Ishikawa (cell line): Measurements from ENCODE around the gene ARMH4.

Source experiments
- CEBPB ChIP-seq: IDR thresholded peaks from 2 replicates; pipeline ENCODE4 v1.6.1; 2012
- CREB1 ChIP-seq: IDR thresholded peaks from 2 replicates; pipeline ENCODE4 v1.6.1; 2012; ENCODE audit warnings: low read depth
- EGR1 ChIP-seq: IDR thresholded peaks from 2 replicates; pipeline ENCODE4 v1.6.1; 2012
- EP300 ChIP-seq: IDR thresholded peaks from 2 replicates; pipeline ENCODE4 v1.6.1; 2012; ENCODE audit warnings: borderline replicate concordance
- FOXM1 ChIP-seq: IDR thresholded peaks from 2 replicates; pipeline ENCODE4 v1.6.1; 2012; ENCODE audit warnings: low read depth, borderline replicate concordance
- NFIC ChIP-seq: IDR thresholded peaks from 2 replicates; pipeline ENCODE4 v1.6.1; 2012
- RAD21 ChIP-seq: IDR thresholded peaks from 2 replicates; pipeline ENCODE4 v1.6.1; 2012; ENCODE audit warnings: low read depth
- REST ChIP-seq: IDR thresholded peaks from 2 replicates; pipeline ENCODE4 v1.6.1; 2012; ENCODE audit warnings: low read depth, mild to moderate bottlenecking
- TAF1 ChIP-seq: IDR thresholded peaks from 2 replicates; pipeline ENCODE4 v1.6.1; 2012; ENCODE audit warnings: low read depth, mild to moderate bottlenecking
- TCF12 ChIP-seq: IDR thresholded peaks from 2 replicates; pipeline ENCODE4 v1.6.1; 2012; ENCODE audit warnings: low read depth
- TEAD4 ChIP-seq: IDR thresholded peaks from 2 replicates; pipeline ENCODE4 v1.6.1; 2012
- USF1 ChIP-seq: IDR thresholded peaks from 2 replicates; pipeline ENCODE4 v1.6.1; 2012
- YY1 ChIP-seq: IDR thresholded peaks from 2 replicates; pipeline ENCODE4 v1.6.1; 2012; ENCODE audit warnings: low read depth
- ZBTB7A ChIP-seq: IDR thresholded peaks from 2 replicates; pipeline ENCODE4 v1.6.1; 2012; ENCODE audit warnings: low read depth
- TF ChIP-seq, protein P1 (sequence below): IDR thresholded peaks from 2 replicates; pipeline ENCODE4 v1.6.1; 2012

ARMH4 gene

DNA sequence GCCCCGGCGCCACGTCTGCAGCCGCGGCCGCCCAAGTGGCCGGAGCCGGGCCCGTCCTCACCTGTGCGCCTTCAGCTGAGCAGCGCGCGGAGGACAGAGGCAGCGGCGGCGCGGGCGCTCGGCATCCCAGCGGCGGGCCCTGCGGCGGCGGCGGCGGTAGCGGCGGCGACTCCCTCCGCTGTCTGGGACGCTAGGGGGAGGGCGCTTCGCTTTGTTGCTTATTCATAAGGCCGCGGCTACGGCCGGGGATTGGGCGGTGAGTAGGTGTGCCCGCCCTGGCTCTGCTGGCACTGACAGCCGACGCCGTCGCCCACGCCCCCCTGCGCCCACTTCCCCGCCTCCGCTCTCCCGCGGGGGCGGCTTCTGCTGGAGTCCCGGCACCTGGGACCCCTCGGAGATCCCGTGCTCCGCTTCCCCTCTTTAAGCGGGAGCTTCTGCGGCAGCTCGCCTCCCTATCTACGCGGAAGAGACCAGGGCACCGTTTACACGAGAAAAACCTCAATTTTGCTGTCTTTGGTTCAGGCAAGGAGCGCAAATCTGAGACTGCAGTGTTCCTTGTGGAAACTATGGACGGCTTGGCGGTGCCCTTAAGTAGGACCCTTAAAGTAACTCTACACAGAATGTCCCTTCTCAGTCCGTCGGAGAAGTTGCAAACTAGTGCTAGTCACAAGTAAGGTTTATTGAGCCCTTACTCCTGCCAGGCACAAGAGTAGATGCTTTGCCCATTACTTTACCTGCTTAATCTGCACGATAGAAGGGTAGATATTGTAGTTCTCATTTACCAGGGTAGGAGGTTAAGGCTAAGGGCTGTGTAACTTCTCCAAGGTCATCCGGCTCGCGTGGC lies at the start of gene ARMH4:
Gene ARMH4, minus strand, starts transcription at position 200 of the 844 bp plus-strand sequence. CDS start 12,855 bp downstream, outside the sequence.
- peak; percentile 97 for TF ChIP-seq ZBTB7A
- no peak for TF ChIP-seq CEBPB
- TF ChIP-seq EGR1, result peak; percentile 96
- 0 out of 2 replicates have a peak, but pooled peaks have one; percentile 15 for TF ChIP-seq TCF12

- TF ChIP-seq YY1 (no peak), USF1 (no peak), EGR1 (no peak), NFIC (no peak), EP300 (no peak), CREB1 (no peak), ZBTB7A (no peak), TEAD4 (no peak), FOXM1 (no peak), CEBPB (no peak)
- TF ChIP-seq, protein P1, sequence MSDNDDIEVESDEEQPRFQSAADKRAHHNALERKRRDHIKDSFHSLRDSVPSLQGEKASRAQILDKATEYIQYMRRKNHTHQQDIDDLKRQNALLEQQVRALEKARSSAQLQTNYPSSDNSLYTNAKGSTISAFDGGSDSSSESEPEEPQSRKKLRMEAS, result no peak
Measured at GRCh38 chr14:58200846-58201245, 48.8 kb upstream of the ARMH4 start.

GRCh38 chr14:58200480-58200841 lies 48.4 kb upstream of the ARMH4 start:
- TF ChIP-seq TEAD4, result no peak
- TF ChIP-seq NFIC, result no peak
- no peak for TF ChIP-seq TCF12
- TF ChIP-seq, protein P1, result no peak
- TF ChIP-seq EGR1, result no peak
- no peak for TF ChIP-seq CEBPB
- no peak for TF ChIP-seq EP300
- TF ChIP-seq ZBTB7A, result no peak
- no peak for TF ChIP-seq FOXM1
- no peak for TF ChIP-seq CREB1

DNA sequence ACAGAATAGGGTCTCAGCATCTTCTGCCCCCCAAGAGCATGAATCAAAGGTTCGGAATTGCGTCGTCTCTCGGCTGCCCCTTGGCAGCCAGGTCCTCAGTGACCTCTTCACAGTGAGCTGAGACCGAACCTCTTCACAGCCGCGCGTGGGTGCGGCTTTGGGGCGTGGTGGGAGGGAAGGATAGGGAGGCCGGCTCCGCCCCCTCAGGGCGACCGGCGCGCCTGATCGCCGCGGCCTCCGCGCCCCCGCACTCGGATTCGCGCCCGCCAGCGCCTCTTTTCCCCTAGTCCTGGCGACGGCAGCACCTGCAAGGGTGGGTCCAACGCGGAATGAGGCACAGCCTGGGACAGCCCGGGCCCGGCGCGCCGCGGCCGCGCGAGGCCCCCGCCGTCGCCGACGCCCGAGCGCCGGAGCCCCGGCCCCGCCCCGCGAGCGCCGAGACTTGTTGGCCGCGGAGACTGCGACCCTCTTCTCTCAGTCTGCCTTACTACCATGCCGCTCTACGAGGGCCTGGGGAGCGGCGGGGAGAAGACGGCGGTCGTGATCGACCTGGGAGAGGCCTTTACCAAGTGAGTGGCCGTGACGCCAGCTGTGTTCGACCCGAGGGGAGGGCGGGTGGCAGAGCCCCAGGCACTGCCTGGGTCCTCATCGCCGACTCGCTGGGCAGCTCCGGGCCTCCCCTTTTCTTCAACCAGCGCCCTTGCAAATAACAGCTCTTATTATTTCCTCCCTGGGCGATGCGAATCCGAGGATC lies 47.9 kb upstream of the ARMH4 start, which contains the start of gene ACTR10:
Gene ACTR10, plus strand, starts transcription at position 424 of the 754 bp plus-strand sequence. Its CDS starts 69 bp downstream, at position 493.
- TF ChIP-seq TCF12, result peak; percentile 40; the same call in 1 of the 2 replicates
- 0 out of 2 replicates have a peak, but pooled peaks have one; percentile 19 for TF ChIP-seq TEAD4
- TF ChIP-seq REST, result no peak
- TF ChIP-seq, protein P1, result peak; percentile 55; the same call in 1 of the 2 replicates
- peak; percentile 94 for TF ChIP-seq EGR1
- TF ChIP-seq TAF1, result peak; percentile 52; the same call in 1 of the 2 replicates

DNA sequence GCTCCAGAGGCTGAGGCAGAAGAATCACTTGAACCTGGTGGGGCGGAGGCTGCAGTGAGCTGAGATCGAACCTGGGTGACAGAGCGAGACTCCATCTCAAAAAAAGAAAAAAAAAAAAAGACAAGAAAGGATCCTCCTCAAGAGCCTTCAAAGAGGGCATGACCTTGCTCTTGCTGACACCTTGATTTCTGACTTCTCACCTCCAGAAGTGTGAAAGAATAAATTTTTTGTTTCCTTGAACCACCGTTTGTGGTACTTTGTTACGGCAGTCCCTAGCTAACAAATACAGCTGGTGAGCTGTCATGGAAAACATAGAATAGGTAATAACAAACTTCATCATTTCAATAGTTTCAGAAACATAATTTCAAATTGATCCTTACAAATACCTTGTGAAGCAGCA lies 46.1 kb upstream of the ARMH4 start:
- TF ChIP-seq USF1 (no peak), RAD21 (no peak), TCF12 (no peak), ZBTB7A (no peak), EGR1 (no peak), NFIC (no peak), TAF1 (no peak)

DNA sequence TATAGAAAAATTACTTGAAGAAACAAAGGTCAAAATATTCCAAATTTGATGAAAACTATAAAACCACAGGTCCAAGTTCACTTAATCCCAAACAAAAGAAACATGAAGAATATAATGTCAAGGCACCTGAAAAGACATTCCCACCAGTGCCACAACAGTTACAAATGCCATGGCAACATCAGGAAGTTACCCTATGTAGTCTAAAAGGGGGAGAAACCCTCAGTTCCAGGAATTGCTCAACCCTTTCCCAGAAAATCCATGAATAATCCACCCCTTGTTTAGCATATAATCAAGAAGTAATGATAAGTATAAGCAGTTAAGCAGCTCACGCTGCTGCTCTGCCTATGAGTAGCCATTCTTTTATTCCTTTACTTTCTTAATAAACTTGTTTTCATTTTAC lies 44.2 kb upstream of the ARMH4 start:
- no peak for TF ChIP-seq TAF1
- no peak for TF ChIP-seq CEBPB
- TF ChIP-seq CREB1, result no peak
- no peak for TF ChIP-seq REST
- no peak for TF ChIP-seq EP300
- no peak for TF ChIP-seq USF1
- TF ChIP-seq EGR1, result no peak
- TF ChIP-seq ZBTB7A, result no peak
- TF ChIP-seq TEAD4, result no peak
- no peak for TF ChIP-seq TCF12
- TF ChIP-seq, protein P1, result no peak
- no peak for TF ChIP-seq RAD21
